ENCODE measurements around the gene LCE3C.

DNA sequence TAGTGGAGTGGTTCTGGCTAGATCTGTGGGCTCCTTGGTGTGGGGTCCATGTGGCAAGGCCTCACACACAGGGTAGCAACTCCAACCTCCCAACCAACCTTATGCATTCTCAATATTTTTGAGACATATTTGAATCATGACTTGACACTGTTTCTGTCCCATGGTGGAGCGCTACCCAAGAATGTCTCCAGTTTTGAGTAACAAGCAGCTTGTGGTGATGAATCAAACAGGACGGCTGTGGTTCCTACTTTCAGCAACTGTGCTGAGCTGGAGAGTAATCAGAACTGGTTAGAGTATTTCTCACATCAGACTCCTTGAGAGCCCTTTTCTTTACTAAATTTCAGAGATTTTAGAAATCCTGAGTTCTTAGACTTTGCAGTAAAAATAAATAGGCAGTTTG lies 22.9 kb upstream of the LCE3C start:
- TF ChIP-seq, protein P1, sequence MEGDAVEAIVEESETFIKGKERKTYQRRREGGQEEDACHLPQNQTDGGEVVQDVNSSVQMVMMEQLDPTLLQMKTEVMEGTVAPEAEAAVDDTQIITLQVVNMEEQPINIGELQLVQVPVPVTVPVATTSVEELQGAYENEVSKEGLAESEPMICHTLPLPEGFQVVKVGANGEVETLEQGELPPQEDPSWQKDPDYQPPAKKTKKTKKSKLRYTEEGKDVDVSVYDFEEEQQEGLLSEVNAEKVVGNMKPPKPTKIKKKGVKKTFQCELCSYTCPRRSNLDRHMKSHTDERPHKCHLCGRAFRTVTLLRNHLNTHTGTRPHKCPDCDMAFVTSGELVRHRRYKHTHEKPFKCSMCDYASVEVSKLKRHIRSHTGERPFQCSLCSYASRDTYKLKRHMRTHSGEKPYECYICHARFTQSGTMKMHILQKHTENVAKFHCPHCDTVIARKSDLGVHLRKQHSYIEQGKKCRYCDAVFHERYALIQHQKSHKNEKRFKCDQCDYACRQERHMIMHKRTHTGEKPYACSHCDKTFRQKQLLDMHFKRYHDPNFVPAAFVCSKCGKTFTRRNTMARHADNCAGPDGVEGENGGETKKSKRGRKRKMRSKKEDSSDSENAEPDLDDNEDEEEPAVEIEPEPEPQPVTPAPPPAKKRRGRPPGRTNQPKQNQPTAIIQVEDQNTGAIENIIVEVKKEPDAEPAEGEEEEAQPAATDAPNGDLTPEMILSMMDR (conservative IDR thresholded peaks at IDR 0.05 in 1 of 2, IDR thresholded peaks at IDR 0.05 in 1 of 2; ENCODE audit: extremely low read depth in 1 of 2, insufficient read depth in 1 of 2, low read depth in 1 of 2, low read length in 2 of 2) = no peak
- no peak for TF ChIP-seq EZH2 (IDR thresholded peaks at IDR 0.05; ENCODE audit: borderline replicate concordance, low read length)

Data from mammary epithelial cell (primary cell).